Right lobe of liver (tissue), 6 donors: Measurements from ENCODE around the gene SH3YL1. TPM values are rescaled to one million over a fixed set of nuclear protein-coding genes. Genes with fewer than 3 reads are reported as not detected.

Source experiments
- ATAC-seq, 4 donors: fragments of 200-7000 bp; cut with Tn5 transposase; one replicate each; pipeline ENCODE4 v1.9.1; 2020; ENCODE audit warnings: mild to moderate bottlenecking in 4 of 4, moderate library complexity in 4 of 4
- DNase-seq, 3 donors: peaks; one replicate each; pipeline ENCODE4 v3.0.0-alpha.2; 2020
- H3K27ac ChIP-seq, 3 donors: fragments of 200-600 bp; one replicate each; pipeline ENCODE4 v1.8.0; 2022
- H3K27me3 ChIP-seq, 2 donors: fragments of 200-600 bp; one replicate each; pipeline ENCODE4 v1.8.0; 2022
- H3K36me3 ChIP-seq, 4 donors: fragments of 200-600 bp; sonication (generic) in 1 of 4; one replicate each; pipeline versions ENCODE4 v1.5.1 to v1.8.0; 2017 to 2022; ENCODE audit warnings: control low read depth in 1 of 4
- H3K4me1 ChIP-seq, 4 donors: fragments of 200-600 bp; sonication (generic) in 1 of 4; one replicate each; pipeline versions ENCODE4 v1.5.1 to v1.8.0; 2017 to 2022; ENCODE audit warnings: control low read depth in 1 of 4
- H3K4me3 ChIP-seq, 3 donors: fragments of 200-600 bp; one replicate each; pipeline ENCODE4 v1.8.0; 2022
- H3K9me3 ChIP-seq, 4 donors: fragments of 200-600 bp; sonication (generic) in 1 of 4; one replicate each; pipeline versions ENCODE4 v1.5.1 to v1.8.0; 2017 to 2022; ENCODE audit warnings: control low read depth in 1 of 4
- POLR2A ChIP-seq: fragments of 450-650 bp; IDR thresholded peaks from one replicate; pipeline ENCODE4 v1.6.1; 2017; ENCODE audit warnings: antibody characterized with exemption, mild to moderate bottlenecking
- whole genome bisulfite sequencing: methylation state at CpG from one replicate; pipeline ENCODE4 v1.1.6; 2018; ENCODE audit warnings: low coverage, low lambda C conversion rate; ENCODE audit not compliant: insufficient coverage; ENCODE audit errors: missing lambda C conversion rate; 5-methylcytosine and 5-hydroxymethylcytosine counted together
- intact Hi-C, 2 donors: fragments of 100-400 bp; cut with DNase I; formaldehyde crosslinking; loops; one replicate each; pipeline versions ENCODE4 v1.11.2 to v1.14.1; 2022
- total RNA-seq, 6 experiments: library from RNA; depleted of rRNA in 2 of 6; stranded (reverse); fragments of >200 nt in 2 of 6; fragmentation: NEBNext Ultra II Directional in 3 of 6; extraction: Animal tissue kit (Norgen Biotek cat#: 25700) in 3 of 6; gene quantifications; one replicate each; pipeline versions ENCODE4 v1.1.0 to v1.2.4, GENCODE V29; 2016 to 2023
- TF ChIP-seq, protein P1 (sequence below), 4 donors: fragments of 200-600 bp in 3 of 4; fragments of 450-650 bp in 1 of 4; IDR thresholded peaks; one replicate each; pipeline versions ENCODE4 v1.5.1 to v1.8.0; 2016 to 2022; ENCODE audit warnings: antibody characterized with exemption in 4 of 4, mild to moderate bottlenecking in 2 of 4
- donor health status: DM: no; HTN: yes; CAD: no.
- donor health status: DM: no; HTN: no; CAD: no.
- donor health status: DM: no; HTN: no; CAD: no.
- donor health status: DM: no; HTN: yes; CAD: no.
- donor health status: DM: no; HTN: yes; CAD: no.

The SH3YL1 gene
- total RNA-seq, 6 experiments from 2014 or later, result 5.9 to 23.0 (median 8.7) TPM

DNA sequence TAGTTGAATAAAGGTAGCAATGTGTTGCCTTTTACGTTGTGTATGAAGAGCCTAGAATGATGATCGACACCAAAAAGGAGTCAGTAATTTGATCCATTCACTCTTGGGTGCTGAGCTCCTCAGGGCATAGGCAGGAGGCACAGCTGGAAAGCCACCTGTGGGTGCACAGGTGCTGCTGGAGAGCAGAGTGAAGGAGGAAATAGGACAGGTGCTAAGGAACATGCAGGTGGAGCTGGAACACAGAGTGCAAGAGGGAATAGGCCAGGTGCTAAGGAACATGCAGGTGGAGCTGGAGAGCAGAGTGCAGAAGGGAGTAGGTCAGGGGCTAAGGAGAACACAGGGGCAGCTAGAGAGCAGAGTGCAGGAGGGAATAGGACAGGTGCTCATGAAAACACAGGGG is 86.1 kb downstream of the SH3YL1 start:
- ATAC-seq (peak in 1 of 4 donors; percentile 24), DNase-seq (no peak)
- no peak overlapping the region for H3K4me3 ChIP-seq
- H3K9me3 ChIP-seq, result no peaks in the 10 kb centered on the region
- H3K27me3 ChIP-seq, result no peaks in the 10 kb centered on the region
- no peaks in the 10 kb centered on the region for H3K4me1 ChIP-seq
- H3K27ac ChIP-seq, result no peak overlapping the region
- intact Hi-C loops, result no loop called here
- no peaks in the 10 kb centered on the region for H3K36me3 ChIP-seq
- TF ChIP-seq POLR2A, result no peak
- TF ChIP-seq, protein P1, sequence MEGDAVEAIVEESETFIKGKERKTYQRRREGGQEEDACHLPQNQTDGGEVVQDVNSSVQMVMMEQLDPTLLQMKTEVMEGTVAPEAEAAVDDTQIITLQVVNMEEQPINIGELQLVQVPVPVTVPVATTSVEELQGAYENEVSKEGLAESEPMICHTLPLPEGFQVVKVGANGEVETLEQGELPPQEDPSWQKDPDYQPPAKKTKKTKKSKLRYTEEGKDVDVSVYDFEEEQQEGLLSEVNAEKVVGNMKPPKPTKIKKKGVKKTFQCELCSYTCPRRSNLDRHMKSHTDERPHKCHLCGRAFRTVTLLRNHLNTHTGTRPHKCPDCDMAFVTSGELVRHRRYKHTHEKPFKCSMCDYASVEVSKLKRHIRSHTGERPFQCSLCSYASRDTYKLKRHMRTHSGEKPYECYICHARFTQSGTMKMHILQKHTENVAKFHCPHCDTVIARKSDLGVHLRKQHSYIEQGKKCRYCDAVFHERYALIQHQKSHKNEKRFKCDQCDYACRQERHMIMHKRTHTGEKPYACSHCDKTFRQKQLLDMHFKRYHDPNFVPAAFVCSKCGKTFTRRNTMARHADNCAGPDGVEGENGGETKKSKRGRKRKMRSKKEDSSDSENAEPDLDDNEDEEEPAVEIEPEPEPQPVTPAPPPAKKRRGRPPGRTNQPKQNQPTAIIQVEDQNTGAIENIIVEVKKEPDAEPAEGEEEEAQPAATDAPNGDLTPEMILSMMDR (IDR thresholded peaks at IDR 0.05), result no peak
- WGBS, result 79% methylated on average over 2 of the region's 2 CpGs

DNA sequence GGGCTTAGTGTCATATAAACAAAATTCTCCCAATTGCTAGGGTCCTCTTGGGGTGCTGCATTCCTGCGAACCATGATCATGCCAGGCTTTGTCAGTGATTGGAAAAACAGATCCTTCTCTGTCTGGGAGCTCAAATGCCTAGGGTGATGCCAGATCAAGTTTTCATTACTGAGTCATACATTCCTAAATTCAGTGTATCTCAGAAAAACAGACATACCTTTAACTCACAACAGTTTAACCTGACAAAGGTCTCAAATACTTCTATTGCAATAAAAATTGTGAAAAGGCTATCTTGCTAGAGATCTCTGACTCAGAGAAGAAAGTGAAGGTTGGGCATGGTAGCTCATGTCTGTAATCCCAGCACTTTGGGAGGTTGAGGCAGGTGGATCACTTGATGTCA is 86.9 kb downstream of the SH3YL1 start:
- DNase-seq (no peak), ATAC-seq (no peak)
- Histone ChIP-seq H3K4me1 (no peaks in the 10 kb centered on the region), H3K36me3 (no peaks in the 10 kb centered on the region), H3K4me3 (no peak overlapping the region), H3K27ac (no peak overlapping the region), H3K9me3 (no peaks in the 10 kb centered on the region), H3K27me3 (no peaks in the 10 kb centered on the region)
- intact Hi-C loops, result no loop called here
- TF ChIP-seq, protein P1 (IDR thresholded peaks at IDR 0.05), result no peak
- no peak for TF ChIP-seq POLR2A
- WGBS, result 88% methylated on average over 1 of the region's 1 CpG

DNA sequence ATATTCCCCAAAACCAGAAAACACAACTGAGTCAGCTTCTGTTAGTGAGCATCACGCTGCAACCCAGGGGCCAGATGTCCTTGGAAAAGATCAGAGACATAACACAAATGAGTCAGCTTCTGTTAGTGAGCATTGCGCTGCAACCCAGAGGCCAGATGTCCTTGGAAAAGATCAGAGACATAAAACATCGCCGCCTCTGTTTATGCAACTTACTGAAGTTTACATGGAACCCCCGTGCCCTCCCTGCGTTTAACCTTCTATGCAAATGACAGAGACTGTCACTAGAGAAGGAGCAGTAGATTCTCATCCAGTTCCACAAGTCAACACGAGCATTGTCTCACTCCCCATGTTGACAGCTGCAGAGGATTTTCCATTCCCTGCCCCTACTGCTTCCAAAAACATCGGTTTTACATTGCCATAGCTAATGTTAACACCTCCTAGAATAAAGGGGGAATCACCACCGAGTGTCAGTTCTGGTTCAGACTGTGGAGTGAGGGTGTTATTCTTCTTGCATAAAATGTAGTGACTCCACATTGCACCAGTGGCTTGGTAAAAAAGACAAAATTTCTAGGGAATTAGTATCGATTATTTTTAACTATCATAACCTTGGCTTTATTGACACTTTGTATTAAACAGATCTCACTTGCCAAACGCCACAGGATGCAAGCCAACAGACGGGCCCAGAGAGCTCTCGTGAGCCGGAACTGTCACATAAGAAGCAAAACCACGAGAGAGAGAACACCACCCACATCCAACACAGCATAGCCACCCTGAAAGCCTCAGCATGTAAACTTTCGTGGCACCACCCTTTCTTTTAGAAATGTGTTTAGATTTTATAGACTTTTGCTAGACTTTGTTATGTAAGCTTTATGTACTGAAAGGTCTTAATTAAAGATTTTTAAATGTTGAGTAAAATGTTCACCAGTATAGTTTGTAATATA is 87.7 kb downstream of the SH3YL1 start:
- no peak overlapping the region for H3K4me3 ChIP-seq
- intact Hi-C loops, result no loop called here
- no peaks in the 10 kb centered on the region for H3K9me3 ChIP-seq
- H3K27ac ChIP-seq, result no peak overlapping the region
- no peaks in the 10 kb centered on the region for H3K4me1 ChIP-seq
- no peaks in the 10 kb centered on the region for H3K36me3 ChIP-seq
- TF ChIP-seq, protein P1 (IDR thresholded peaks at IDR 0.05), result no peak
- no peak for TF ChIP-seq POLR2A
- no peaks in the 10 kb centered on the region for H3K27me3 ChIP-seq
- no peak for ATAC-seq
- DNase-seq, result no peak
- 39% methylated on average over 16 of the region's 16 CpGs for WGBS

DNA sequence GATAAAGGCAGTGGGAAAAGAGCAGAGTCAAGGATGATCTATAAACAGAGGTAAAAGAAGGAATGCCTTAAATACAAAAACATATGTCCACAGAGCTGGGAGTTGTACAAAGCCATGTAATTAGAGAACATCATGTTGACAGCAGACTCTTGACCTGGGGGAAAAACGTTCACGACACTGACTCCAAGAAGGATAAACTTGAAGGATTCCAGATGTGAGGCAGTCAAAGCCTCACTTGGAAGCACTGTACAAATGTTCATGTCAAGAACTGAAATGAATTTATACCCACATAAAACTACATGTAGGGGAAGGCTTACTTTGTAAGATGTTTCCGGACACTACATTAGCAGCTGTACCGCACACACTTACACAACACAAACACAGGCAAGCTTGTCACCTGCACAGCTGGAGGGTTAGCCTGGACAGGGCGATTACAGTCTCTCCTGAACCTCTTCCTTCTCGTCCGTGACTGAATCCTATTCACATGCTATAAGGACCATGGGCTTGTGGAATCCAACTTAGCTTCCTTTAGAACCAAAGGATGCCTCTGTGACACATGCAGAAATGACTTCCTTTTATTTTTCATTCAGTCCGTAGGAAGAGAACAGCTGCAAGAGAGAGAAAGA is 88.6 kb downstream of the SH3YL1 start:
- intact Hi-C loops, result no loop called here
- H3K27me3 ChIP-seq, result no peaks in the 10 kb centered on the region
- H3K27ac ChIP-seq, result no peak overlapping the region
- WGBS, result 59% methylated on average over 8 of the region's 8 CpGs
- ATAC-seq (no peak), DNase-seq (no peak)
- H3K4me3 ChIP-seq, result no peak overlapping the region
- no peak for TF ChIP-seq POLR2A
- TF ChIP-seq, protein P1 (IDR thresholded peaks at IDR 0.05), result no peak
- no peaks in the 10 kb centered on the region for H3K36me3 ChIP-seq
- no peaks in the 10 kb centered on the region for H3K9me3 ChIP-seq
- H3K4me1 ChIP-seq, result no peaks in the 10 kb centered on the region
